ENCODE data around the gene DHPS.

Gene DHPS

DNA sequence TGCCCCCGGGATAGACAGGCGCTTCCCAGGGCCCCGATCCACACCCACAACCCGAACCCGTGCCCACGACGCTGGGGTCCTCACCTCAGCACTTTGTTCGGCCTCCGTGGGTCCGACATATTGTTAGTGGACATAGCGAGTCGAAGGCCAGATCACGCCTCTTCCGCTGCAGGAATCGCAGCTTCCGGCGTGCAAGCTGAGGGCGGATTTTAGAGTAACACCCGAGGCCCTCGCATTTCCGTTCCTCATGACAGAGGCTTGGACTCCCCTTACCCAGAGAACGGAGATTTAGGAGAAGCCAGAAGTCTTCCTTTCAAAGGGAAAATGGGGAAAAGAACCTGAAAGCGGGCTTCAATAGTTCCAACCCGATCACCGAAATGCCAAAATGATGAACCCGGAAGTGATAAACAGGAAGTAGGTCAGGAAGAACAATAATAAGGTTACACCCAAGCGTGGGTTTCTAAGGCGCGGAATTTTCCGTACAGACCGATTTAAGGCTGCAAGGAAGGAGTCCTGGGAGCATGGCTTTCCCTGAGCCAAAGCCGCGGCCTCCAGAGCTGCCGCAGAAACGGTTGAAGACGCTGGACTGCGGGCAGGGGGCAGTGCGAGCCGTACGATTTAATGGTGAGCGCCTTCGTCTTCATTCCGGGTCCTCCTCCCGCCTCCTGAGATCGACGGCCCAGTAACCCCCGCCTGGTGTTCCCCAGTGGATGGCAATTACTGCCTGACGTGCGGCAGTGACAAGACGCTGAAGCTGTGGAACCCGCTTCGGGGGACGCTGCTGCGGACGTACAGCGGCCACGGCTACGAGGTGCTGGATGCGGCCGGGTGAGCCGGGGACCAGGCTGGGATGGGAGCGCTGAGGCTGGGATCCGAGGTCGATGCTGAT, 12.2 kb downstream of the DHPS start:
- H3K4me3 ChIP-seq (ENCODE audit: low read depth, low read length): peak overlapping the region; percentile 95
- TF ChIP-seq, protein P1, sequence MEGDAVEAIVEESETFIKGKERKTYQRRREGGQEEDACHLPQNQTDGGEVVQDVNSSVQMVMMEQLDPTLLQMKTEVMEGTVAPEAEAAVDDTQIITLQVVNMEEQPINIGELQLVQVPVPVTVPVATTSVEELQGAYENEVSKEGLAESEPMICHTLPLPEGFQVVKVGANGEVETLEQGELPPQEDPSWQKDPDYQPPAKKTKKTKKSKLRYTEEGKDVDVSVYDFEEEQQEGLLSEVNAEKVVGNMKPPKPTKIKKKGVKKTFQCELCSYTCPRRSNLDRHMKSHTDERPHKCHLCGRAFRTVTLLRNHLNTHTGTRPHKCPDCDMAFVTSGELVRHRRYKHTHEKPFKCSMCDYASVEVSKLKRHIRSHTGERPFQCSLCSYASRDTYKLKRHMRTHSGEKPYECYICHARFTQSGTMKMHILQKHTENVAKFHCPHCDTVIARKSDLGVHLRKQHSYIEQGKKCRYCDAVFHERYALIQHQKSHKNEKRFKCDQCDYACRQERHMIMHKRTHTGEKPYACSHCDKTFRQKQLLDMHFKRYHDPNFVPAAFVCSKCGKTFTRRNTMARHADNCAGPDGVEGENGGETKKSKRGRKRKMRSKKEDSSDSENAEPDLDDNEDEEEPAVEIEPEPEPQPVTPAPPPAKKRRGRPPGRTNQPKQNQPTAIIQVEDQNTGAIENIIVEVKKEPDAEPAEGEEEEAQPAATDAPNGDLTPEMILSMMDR (IDR thresholded peaks at IDR 0.05; ENCODE audit: low read depth, low read length): no peak

DNA sequence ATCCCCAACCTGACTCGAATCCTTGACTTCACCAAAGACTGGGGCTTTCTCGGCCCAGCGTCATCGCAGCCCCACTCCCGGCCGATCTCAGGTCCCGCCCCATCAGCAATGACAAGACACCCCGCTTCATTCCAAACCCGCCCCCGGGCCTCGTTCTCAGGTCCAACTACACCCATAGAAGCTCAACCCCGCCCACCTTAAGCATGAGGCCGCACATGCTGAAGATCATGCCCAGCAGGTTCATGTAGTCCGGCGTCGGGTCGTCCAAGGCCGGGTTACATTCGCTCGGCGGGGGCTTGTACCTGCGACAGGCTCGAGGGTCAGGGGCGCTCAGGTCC, 12.8 kb downstream of the DHPS start:
- H3K4me3 ChIP-seq (ENCODE audit: low read depth, low read length): peak overlapping the region; percentile 95
- TF ChIP-seq, protein P1 (IDR thresholded peaks at IDR 0.05; ENCODE audit: low read depth, low read length): no peak

DNA sequence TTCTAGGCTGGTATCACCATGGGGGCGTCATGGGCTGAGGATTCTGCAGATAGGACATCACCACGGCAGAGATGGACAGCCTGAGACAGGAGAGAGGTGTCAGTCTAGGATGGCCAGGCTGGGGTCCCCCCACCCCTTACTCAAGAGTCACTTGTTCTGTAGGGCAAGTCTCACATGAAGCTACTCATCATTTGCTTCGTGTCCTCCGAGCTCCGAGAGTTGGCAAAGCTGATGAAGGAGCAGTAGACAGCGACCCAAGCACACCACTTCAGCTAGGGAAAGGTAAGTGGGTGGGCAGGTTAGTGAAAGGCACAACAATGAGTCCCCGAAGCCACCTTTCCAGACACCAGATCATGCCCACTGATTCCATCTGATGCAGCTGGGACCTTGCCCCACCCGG, 13.3 kb downstream of the DHPS start:
- TF ChIP-seq, protein P1 (IDR thresholded peaks at IDR 0.05; ENCODE audit: low read depth, low read length): no peak
- peak overlapping the region; percentile 95 for H3K4me3 ChIP-seq (ENCODE audit: low read depth, low read length)

DNA sequence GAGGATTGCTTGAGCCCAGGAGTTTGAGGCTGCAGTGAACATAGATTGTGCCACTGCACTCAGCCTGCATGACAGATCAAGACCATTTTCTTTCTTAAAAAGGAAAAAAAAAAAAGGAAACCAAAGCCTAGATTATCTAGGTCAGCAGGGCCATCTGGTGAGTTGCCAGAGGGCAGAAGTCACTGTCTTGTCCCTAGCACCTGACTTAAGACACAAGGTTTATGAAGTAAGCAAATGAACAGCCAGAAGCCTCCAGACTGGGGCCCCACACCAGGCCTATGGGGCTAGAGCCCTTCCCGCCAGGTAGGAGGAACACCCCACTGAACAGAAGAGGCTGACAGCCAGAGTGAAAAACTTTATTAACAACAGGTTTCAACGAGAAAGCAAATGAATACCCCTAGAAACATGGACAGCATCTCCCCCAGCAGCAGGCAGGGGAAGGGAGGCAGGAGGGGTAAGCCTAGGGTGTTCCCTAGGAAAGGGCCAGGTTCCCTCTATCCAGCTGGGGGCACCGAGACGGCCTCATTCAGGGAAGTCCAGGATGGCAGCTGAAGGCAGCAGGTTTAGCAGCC, 13.9 kb downstream of the DHPS start:
- TF ChIP-seq, protein P1 (IDR thresholded peaks at IDR 0.05; ENCODE audit: low read depth, low read length): no peak
- peak overlapping the region; percentile 95 for H3K4me3 ChIP-seq (ENCODE audit: low read depth, low read length)

DNA sequence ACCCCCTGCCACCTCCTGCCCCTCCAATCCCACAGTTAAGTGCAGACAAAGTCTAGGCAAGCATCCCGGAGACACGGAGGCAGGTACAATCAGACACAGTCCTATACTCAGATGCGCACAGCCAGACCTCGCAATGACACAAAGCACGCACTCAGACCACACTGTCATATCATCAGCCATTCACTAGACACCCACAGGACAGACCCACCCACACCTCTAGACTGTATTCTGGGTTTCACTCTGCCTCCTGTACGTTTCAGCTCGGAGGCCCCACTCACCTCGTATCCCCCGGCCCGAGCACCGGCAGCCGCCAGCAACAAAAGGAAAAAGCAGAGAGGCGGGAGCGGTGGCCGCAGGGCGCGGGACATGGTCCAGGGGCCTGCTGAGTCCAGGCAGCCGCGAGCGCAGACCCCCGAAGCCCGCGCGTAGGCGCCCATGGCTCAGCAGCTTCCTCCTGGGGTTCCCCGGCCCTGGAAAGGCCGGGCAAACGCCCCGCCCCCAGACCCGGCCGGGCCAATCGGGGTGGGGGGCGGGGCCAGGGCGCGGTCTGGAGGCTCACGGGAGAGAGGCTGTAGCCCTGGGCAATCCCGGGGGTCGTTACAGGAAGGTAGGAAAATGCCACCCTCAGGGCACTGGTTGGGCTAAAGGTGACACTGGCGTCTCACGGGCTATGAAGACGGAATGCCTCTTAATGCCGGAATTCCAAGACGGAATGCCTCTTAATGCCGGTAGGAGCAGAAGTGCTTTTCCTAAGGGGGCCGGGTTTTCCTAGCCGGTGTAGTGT, 15.2 kb downstream of the DHPS start, which contains the start of the genes MAN2B1 and WDR83:
MAN2B1 (minus strand) TSS at position 478 of the 784 bp plus-strand sequence; CDS start at position 437, 41 bp downstream.
WDR83 (plus strand) TSS at position 543 of the 784 bp plus-strand sequence. CDS start 2,984 bp downstream, outside the sequence.
- TF ChIP-seq, protein P1 (IDR thresholded peaks at IDR 0.05; ENCODE audit: low read depth, low read length): no peak
- H3K4me3 ChIP-seq (ENCODE audit: low read depth, low read length): peak within 1 kb of the TSS; percentile 68

DNA sequence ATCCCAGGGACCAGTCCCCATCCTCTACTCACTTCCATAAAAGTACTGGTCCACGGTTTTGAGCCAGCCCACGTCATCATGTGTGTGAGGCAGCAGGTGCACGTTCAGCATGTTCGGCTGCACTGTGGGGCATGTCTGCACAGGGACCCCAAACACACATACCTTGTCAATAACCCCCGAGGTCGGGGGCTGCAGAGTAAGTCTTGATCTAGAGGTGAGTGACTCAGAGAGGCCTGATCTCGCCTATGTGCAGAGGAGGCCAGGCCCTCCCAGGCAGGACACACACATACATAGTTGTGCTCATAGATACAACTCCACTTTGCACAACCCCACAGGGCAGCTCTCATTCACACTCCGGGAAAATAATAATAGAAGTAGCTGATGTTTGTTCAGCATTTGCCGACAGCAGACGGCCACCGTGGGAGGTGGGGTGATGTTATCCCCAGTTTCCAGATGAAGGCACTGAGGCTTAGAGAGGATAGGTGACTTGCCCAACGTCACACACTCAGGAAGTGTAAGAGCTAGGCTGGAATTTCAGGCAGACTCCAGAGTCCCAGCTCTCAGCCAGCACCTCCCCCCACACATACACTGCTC, 15.9 kb downstream of the DHPS start:
- peak overlapping the region; percentile 68 for H3K4me3 ChIP-seq (ENCODE audit: low read depth, low read length)
- TF ChIP-seq, protein P1 (IDR thresholded peaks at IDR 0.05; ENCODE audit: low read depth, low read length): no peak

Measured in WI38 (cell line).